Renal cortical epithelial cell (primary cell): ENCODE results near the gene PHACTR2. TPM values are rescaled to one million over a fixed set of nuclear protein-coding genes. Genes with fewer than 3 reads are reported as not detected.
"Not testable (repeated sequence)": the region's sequence is repeated elsewhere in the genome, so short reads cannot be mapped to it uniquely, and the experiment has no call there.

Experiments used
- DNase-seq: peaks from one replicate; pipeline ENCODE4 v3.0.0-alpha.2; 2011; ENCODE audit warnings: low read depth
- total RNA-seq: library from RNA; depleted of rRNA; stranded (reverse); fragments of >200 nt; gene quantifications from 2 replicates; pipeline ENCODE4 v1.2.3, GENCODE V29; 2014

Gene PHACTR2
- total RNA-seq, 1 donor from 2014 or later: 41.0 TPM

DNA sequence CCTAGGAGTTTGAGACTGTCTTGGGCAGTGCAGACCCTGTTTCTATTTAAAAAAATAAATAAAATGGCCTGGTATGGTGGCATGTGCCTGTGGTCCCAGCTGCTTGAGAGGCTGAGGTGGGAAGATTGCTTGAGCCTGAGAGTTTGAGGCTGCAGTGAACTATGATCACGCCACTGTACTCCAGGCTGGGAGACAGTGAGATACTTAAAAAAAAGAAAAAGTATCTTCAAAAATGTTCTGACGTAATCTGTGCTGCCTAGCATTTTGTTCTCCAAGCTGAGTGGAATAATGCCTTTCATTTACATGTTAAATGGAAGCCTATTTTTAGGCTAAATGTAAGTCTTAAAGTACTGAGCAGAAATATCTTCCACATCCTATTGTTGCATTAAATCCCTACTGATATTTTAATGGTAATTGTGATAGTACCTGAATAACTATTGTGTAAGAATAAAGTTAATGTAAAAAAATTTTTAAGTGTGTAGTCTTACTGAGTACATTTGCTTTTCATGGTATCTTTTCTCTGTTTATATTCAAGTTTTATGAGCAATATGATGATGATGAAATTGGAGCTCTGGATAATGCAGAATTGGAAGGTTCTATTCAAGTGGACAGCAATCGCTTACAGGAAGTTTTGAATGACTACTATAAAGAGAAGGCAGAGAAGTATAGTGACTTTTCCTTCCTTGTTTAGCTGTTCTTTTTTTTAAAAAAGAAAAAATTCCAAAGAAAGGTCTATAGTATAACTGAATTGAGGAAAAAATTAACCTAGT is 182.3 kb downstream of the PHACTR2 start:
- DNase-seq: no peak

DNA sequence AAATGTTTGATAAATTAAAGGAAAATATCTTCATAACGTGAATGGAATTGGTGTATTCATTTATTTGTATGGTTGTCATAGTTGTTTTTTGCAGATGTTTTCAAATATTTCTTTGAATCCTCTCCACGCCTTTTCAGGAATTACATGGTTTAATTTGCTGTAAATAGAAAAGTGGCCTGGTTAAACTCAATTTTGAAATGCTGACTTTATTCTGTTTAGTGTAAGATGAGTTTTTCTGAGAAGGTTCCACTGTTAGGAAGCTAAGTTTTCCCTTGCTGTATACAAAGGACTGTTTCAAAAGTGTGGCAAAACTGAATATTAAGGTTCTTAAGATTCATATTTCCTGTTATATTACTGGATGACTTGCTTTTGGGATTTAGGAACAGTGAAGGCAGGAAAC is 186.0 kb downstream of the PHACTR2 start:
- DNase-seq: no peak

DNA sequence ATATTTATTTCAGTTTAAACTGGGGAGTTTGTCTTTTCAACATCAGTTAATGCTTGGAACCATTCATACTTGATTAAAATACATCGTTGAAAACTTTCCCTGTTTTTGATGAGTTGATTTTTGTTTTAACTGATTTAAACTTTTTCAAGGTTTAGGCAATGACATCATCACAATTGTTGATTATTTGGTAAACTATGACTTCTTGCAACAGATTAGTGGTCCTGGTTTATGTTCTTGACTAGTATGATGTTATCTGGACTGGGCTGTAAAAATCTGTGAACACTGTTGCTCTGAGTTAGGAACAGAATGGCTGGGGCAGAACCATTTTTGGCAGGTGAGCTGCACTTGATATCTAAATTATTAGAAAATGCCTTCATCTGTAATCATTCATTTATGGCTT is 186.5 kb downstream of the PHACTR2 start, which contains the start of gene ZC2HC1B:
TSS of gene ZC2HC1B (plus strand) at position 241 of the 400 bp plus-strand sequence. CDS start at position 307, 66 bp downstream.
- DNase-seq: no peak

DNA sequence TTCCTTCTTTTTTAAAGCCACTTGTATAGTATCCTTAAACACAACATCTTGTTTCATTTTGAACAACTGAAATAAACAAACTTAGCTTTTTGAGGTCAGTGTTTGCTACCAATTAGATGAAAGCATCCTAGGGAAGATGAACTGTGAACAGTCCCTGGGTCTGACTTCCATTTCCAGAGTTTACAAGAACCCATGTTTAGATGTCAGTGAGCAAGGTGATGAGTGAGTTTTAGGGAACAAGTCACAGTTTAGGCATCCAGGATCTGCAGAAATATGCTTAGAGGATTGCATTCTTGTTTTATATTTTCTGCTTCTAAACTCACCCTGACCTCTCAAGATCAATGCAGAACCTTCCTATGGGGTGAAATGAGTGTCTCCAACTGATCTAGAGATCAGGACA is 189.5 kb downstream of the PHACTR2 start:
- no peak for DNase-seq

DNA sequence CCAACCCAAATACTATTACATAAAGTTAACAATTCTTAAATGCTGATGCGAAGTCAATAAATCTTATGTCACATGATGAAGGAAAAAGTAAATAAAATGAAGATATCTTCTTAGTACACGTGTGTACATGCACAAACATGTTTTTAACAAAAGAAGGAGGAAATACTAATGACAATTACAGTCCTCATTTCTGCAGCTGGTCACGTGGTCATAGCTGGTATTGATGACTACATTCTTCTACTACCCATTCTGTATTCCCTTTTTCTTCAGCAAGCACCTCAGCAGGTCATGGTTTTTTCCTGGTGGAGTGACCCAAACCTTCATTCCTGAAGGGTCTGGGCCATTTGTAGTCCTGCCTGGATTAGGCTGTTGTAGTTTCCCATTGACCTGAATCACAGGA is 191.0 kb downstream of the PHACTR2 start:
- DNase-seq: not testable (repeated sequence)

DNA sequence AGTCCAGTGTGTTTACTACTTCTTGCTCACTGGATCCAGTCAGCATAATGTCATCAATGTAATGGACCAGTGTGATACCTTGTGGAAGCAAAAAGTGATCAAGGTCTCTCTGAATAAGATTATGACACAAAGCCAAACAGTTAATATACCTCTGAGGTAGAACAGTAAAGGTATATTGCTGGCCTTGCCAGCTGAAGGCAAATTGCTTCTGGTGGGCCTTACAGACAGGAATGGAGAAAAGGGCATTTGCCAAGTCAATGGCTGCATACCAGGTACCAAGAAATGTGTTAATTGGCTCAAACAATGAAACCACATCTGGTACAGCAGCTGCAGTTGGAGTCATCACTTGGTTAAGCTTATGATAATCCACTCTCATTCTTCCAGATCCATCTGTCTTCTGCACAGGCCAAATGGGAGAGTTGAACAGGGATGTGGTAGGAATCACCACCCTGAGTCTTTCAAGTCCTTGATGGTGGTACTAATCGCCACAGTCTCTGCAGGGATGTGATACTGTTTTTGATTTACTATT is 193.5 kb downstream of the PHACTR2 start:
- DNase-seq: not testable (repeated sequence)

DNA sequence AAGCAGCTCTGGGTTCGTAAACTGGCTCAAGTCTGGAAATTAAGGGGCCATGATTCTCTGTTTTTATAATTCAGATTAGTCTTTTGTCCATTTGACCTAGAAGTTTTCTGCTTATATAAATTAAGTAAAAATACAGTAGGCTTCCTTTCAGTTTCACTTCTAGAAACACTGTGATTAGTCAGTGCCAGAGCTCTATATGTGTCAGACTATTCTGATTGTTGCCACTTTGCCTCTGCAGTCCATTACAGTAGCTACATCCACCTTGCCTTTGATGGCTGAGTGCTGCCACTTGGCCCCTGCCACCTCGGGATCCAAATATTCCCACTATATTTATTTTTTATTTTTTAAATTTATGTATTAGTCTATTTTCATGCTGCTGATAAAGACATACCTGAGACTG is 194.4 kb downstream of the PHACTR2 start:
- peak; percentile 13 for DNase-seq

DNA sequence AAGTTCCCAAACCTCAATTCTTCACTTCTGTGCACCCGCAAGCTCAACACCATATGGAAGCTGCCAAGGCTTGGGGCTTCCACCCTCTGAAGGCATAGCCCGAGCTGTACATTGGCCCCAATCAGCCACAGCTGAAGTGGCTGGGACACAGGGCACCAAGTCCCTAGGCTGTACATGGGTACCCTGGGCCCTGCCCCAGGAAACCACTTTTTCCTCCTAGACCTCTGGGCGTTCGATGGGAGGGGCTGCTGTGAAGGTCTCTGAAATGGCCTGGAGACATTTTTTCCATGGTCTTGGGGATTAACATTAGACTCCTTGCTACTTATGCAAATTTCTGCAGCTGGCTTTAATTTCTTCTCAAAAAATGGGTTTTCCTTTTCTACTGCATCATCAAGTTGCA is 195.8 kb downstream of the PHACTR2 start:
- DNase-seq: not testable (repeated sequence)

DNA sequence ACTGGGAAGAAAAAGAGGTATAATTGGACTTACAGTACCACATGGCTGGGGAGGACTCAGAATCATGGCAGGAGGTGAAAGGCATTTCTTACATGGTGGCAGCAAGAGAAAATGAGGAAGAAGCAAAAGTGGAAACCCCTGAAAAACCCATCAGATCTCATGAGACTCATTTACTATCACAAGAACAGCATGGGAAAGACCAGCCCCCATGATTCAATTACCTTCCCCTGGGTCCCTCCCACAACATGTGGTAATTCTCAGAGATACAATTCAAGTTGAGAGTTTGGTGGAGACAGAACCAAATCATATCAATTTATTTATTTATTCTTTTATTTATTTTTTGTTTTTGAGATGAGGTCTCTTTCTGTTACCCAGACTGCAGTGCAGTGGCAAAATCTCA is 196.7 kb downstream of the PHACTR2 start:
- not testable (repeated sequence) for DNase-seq

DNA sequence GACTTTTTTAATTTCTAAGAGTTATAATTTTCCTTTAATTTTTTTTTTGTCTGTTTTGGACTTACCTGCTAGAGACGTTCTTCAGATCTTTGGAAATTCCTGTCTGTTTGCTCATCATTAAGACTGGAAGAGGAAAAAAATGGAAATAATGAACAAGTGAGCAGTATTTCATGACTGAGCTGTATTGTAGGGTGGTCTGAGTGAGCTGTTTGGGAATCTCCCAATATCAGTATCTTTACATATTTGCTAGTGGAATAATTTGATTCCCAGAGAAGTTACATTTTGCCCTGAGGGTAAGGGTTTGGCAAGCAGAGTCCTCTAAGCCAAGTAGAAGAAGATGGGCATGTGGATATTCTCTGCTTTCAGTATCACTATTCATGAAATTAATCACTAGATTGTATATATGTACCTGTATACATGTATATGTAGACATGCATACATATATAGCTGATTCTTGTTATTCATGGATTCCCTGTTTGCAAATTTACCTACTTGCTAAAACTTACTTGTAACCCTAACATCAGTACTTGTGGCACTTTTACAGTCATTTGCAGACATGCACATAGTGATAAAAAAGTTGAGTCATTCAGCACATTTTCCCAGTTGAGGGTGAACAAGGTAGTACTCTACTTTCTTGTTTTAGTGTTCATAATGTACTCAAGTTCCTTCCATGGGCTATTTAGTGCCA is 200.0 kb downstream of the PHACTR2 start:
- no peak for DNase-seq

DNA sequence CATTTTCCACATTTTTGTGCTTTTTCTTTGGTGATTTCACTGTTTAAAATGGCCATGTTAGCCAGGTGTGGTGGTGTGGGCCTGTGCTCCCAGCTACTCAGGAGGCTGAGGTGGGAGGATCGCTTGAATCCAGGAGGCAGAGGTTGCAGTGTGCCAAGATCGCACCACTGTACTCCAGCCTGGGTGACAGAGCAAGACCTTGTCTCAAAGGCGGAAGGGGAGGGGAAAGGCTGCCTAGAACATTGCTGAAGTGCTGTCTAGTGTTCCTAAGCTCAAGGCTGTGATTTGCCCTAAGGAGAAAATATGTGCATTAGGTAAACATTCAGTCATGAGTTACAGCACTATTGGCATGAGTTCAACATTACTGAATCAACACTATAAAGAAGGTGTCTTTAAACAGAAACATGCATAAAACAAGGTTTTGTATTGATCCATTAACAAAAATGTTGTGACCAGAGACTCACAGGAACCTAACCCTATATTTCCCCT is 200.6 kb downstream of the PHACTR2 start:
- DNase-seq: peak; percentile 13

DNA sequence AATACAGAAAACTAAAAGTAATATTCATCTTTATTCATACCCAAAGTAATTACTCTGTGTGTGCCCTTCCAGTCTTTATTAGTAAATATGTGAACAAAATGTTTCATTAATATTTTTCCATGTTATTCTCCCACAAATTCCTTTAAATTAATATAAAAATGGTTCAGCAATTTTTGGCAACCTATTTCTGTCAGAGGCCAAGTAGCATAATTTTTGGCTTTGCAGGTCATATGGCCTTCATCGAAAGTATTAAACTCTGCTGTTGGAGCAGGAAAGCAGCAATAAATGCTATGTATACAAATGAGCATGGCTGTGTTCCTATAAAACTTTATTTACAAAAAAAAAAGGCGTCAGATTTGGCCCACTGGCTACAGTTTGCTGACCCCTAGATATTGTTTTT is 202.6 kb downstream of the PHACTR2 start:
- DNase-seq: no peak

Other genes with a start within 250 kb of the PHACTR2 start
- gene ADAT2, start 227.3 kb upstream of the PHACTR2 start, total RNA-seq: 1.7 and 6.9 TPM in 2 replicates
- 22.1 and 31.2 TPM in 2 replicates for gene PEX3, start 227.2 kb upstream of the PHACTR2 start, total RNA-seq
- 38.7 and 71.2 TPM in 2 replicates for gene FUCA2, start 166.2 kb upstream of the PHACTR2 start, total RNA-seq
- 20.7 and 33.1 TPM in 2 replicates for gene LTV1, start 165.4 kb downstream of the PHACTR2 start, total RNA-seq
- not detected in 2 replicates for gene ZC2HC1B, start 186.5 kb downstream of the PHACTR2 start, total RNA-seq